Measurements from ENCODE around the gene B3GNT2. TPM values are rescaled to one million over a fixed set of nuclear protein-coding genes. Genes with fewer than 3 reads are reported as not detected.

B3GNT2 gene
- total RNA-seq, 1 donor from 2014 or later: 46.6 TPM

- Histone ChIP-seq H3K27me3 (ENCODE audit: control insufficient read depth, insufficient read depth, low read length) (no peaks in the 10 kb centered on the region), H3K36me3 (ENCODE audit: control insufficient read depth, insufficient read depth, low read length) (no peaks in the 10 kb centered on the region), H3K4me3 (ENCODE audit: low read depth, low read length) (no peak overlapping the region)
- FAIRE-seq (no peak), DNase-seq (ENCODE audit: low read depth) (no peak)
- TF ChIP-seq CTCF (IDR thresholded peaks at IDR 0.05; ENCODE audit: insufficient read depth, low read length, severe bottlenecking): no peak
Observed at GRCh38 chr2:62175728-62176127, 20.2 kb upstream of the B3GNT2 start.

- FAIRE-seq (no peak), DNase-seq (ENCODE audit: low read depth) (no peak)
- Histone ChIP-seq H3K4me3 (ENCODE audit: low read depth, low read length) (no peak overlapping the region), H3K36me3 (ENCODE audit: control insufficient read depth, insufficient read depth, low read length) (no peaks in the 10 kb centered on the region), H3K27me3 (ENCODE audit: control insufficient read depth, insufficient read depth, low read length) (no peaks in the 10 kb centered on the region)
- TF ChIP-seq CTCF (IDR thresholded peaks at IDR 0.05; ENCODE audit: insufficient read depth, low read length, severe bottlenecking): no peak
Observed at GRCh38 chr2:62176801-62177200, 19.1 kb upstream of the B3GNT2 start.

DNA sequence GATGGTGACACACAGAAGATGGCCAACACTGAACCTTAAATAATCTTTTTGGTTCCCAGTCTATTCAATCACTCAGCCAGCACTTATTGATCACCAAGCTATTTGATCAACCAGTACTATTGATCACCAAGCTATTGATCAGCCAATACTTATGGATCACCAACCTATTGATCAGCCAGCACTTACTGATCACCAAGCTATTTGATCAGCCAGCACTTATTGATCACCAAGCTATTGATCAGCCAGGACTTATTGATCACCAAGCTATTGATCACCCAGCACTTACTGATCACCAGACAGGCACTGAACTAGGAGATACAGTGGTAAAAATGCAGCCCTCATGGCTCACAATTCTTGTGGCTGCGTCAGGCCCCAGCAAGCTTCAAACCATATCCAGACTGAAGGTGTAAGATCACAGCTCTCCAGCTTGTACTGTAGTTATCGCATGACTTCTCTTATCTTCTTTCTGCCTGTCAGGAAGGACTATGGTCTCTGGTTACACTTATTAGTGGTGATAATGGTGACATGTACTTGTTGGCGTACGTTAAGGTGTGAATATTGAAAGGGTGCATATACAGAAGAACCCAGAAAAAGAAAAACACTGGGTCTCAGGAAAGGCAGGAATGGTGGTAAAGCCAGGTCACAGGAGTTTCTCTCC lies 18.4 kb upstream of the B3GNT2 start:
- FAIRE-seq: no peak
- TF ChIP-seq CTCF (IDR thresholded peaks at IDR 0.05; ENCODE audit: insufficient read depth, low read length, severe bottlenecking): no peak
- H3K4me3 ChIP-seq (ENCODE audit: low read depth, low read length): no peak overlapping the region
- H3K27me3 ChIP-seq (ENCODE audit: control insufficient read depth, insufficient read depth, low read length): no peaks in the 10 kb centered on the region
- no peak for DNase-seq (ENCODE audit: low read depth)
- H3K36me3 ChIP-seq (ENCODE audit: control insufficient read depth, insufficient read depth, low read length): no peaks in the 10 kb centered on the region

DNA sequence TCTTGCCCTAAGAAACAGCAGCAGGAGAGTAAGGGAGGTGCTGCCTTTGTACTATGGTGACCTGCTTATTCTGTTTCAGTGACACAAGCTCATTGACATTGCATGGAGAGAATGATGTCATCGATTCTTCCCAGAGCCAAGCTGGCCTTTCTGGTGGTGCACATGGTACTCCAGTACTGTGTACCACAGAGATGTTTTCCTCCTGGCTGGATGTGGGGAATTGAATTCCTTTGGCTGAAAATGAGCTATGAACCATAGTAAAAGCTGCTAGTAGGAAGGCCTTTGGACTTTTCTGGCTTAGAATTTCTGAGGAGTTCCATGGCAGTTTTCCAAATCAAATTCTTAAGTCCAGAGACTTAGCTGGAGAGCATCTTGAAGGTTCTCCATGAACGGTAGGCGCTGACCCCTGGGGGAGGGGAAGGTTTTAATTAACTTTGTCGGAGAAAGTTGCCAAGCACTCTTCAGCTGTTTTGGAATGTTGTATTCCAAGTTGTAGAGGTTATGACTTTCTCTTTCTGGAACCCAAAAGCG lies 17.1 kb upstream of the B3GNT2 start:
- TF ChIP-seq CTCF (IDR thresholded peaks at IDR 0.05; ENCODE audit: insufficient read depth, low read length, severe bottlenecking): no peak
- no peak for FAIRE-seq
- Histone ChIP-seq H3K4me3 (ENCODE audit: low read depth, low read length) (no peak overlapping the region), H3K36me3 (ENCODE audit: control insufficient read depth, insufficient read depth, low read length) (no peaks in the 10 kb centered on the region), H3K27me3 (ENCODE audit: control insufficient read depth, insufficient read depth, low read length) (no peaks in the 10 kb centered on the region)
- no peak for DNase-seq (ENCODE audit: low read depth)

- FAIRE-seq (no peak), DNase-seq (ENCODE audit: low read depth) (no peak)
- H3K36me3 ChIP-seq (ENCODE audit: control insufficient read depth, insufficient read depth, low read length): no peaks in the 10 kb centered on the region
- TF ChIP-seq CTCF (IDR thresholded peaks at IDR 0.05; ENCODE audit: insufficient read depth, low read length, severe bottlenecking): no peak
- H3K4me3 ChIP-seq (ENCODE audit: low read depth, low read length): no peak overlapping the region
- no peaks in the 10 kb centered on the region for H3K27me3 ChIP-seq (ENCODE audit: control insufficient read depth, insufficient read depth, low read length)
Observed at GRCh38 chr2:62180975-62181374, 14.9 kb upstream of the B3GNT2 start.

DNA sequence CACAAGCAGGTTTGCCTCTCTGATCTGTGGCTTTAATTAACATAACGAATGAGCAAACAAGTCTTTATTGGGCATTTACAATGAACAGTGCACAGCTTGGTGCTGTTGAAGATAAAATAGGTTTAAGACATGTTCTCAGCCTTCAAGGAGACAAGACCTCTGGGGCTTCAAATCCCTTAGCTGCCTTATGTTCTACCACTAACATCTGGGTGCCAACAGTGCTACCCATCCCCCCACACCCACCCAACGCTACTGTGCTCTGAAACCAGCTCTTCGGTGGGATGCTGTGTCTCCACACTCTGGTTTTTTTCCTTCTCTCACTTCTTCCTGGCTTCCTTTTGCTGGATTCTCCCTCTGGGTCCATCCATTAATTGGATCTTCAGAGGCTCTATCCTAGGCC lies 14.1 kb upstream of the B3GNT2 start:
- FAIRE-seq (no peak), DNase-seq (ENCODE audit: low read depth) (no peak)
- no peak overlapping the region for H3K4me3 ChIP-seq (ENCODE audit: low read depth, low read length)
- H3K36me3 ChIP-seq (ENCODE audit: control insufficient read depth, insufficient read depth, low read length): no peaks in the 10 kb centered on the region
- TF ChIP-seq CTCF (IDR thresholded peaks at IDR 0.05; ENCODE audit: insufficient read depth, low read length, severe bottlenecking): no peak
- no peaks in the 10 kb centered on the region for H3K27me3 ChIP-seq (ENCODE audit: control insufficient read depth, insufficient read depth, low read length)
